Inflammatory macrophage treated with lipopolysaccharide for 4 hours (primary cell): ENCODE results near the gene DHRS13.
A peak's percentile ranks its signal among the peaks of the same experiment; 100 is the strongest.
"Not testable (repeated sequence)": the region's sequence is repeated elsewhere in the genome, so short reads cannot be mapped to it uniquely, and the experiment has no call there.

Source experiments
- DNase-seq: peaks from one replicate; pipeline ENCODE4 v3.0.0-alpha.2; 2020

DHRS13 gene

GRCh38 chr17:28881533-28882056, 21.3 kb downstream of the DHRS13 start:
- DNase-seq = no peak

GRCh38 chr17:28880572-28880945, 22.3 kb downstream of the DHRS13 start:
- DNase-seq = no peak

GRCh38 chr17:28879886-28880571, 22.9 kb downstream of the DHRS13 start:
- no peak for DNase-seq

- no peak for DNase-seq
Observed at GRCh38 chr17:28878981-28879380, 23.9 kb downstream of the DHRS13 start.

GRCh38 chr17:28878158-28878910, 24.5 kb downstream of the DHRS13 start:
- DNase-seq = no peak

GRCh38 chr17:28877150-28877711, 25.6 kb downstream of the DHRS13 start:
- DNase-seq = not testable (repeated sequence)

GRCh38 chr17:28875848-28876550, 26.9 kb downstream of the DHRS13 start:
- no peak for DNase-seq

GRCh38 chr17:28874750-28875149, 28.1 kb downstream of the DHRS13 start:
- no peak for DNase-seq

GRCh38 chr17:28873839-28874238, 29.0 kb downstream of the DHRS13 start:
- DNase-seq = no peak

- no peak for DNase-seq
Observed at GRCh38 chr17:28871056-28871579, 31.8 kb downstream of the DHRS13 start.

GRCh38 chr17:28867276-28867675, 35.6 kb downstream of the DHRS13 start:
- no peak for DNase-seq

GRCh38 chr17:28865946-28866752, 36.7 kb downstream of the DHRS13 start:
- DNase-seq = peak; percentile 39

GRCh38 chr17:28864991-28865849, 37.7 kb downstream of the DHRS13 start:
- DNase-seq = no peak

GRCh38 chr17:28863953-28864352, 38.9 kb downstream of the DHRS13 start:
- DNase-seq = no peak

- DNase-seq = no peak
Observed at GRCh38 chr17:28862561-28862960, 40.3 kb downstream of the DHRS13 start.

GRCh38 chr17:28861393-28862203, 41.3 kb downstream of the DHRS13 start:
- no peak for DNase-seq

GRCh38 chr17:28860363-28860808, 42.5 kb downstream of the DHRS13 start:
- DNase-seq = no peak

- DNase-seq = no peak
Observed at GRCh38 chr17:28858801-28859355, 44.0 kb downstream of the DHRS13 start.

GRCh38 chr17:28857905-28858800, 44.7 kb downstream of the DHRS13 start:
- no peak for DNase-seq
